GM12892 (cell line): Measurements from ENCODE around the gene CACNG8.

Experiments used
- POLR2A ChIP-seq: IDR thresholded peaks from 2 replicates; pipeline ENCODE4 v1.6.1; 2011; ENCODE audit warnings: low read depth, low read length, control low read depth
- POLR2AphosphoS5 ChIP-seq: IDR thresholded peaks from 2 replicates; pipeline ENCODE4 v1.6.1; 2011; ENCODE audit warnings: low read depth, low read length, control low read depth

GRCh38 chr19:53999694-54000093 is 37.0 kb downstream of the CACNG8 start:
- TF ChIP-seq POLR2AphosphoS5 (no peak), POLR2A (no peak)
